MM.1S (cell line): ENCODE measurements around the gene GCN1.

Experiments used
- EZH2phosphoT487 ChIP-seq: fragments of 300-600 bp; sonication (generic); IDR thresholded peaks from 2 replicates; pipeline ENCODE4 v1.6.1; 2018; ENCODE audit warnings: antibody characterized with exemption, low read length
- TF ChIP-seq, protein P1 (sequence below): fragments of 300-600 bp; sonication (generic); IDR thresholded peaks from 2 replicates; pipeline ENCODE4 v1.5.1; 2016; ENCODE audit warnings: antibody characterized with exemption, low read length, mixed read lengths

DNA sequence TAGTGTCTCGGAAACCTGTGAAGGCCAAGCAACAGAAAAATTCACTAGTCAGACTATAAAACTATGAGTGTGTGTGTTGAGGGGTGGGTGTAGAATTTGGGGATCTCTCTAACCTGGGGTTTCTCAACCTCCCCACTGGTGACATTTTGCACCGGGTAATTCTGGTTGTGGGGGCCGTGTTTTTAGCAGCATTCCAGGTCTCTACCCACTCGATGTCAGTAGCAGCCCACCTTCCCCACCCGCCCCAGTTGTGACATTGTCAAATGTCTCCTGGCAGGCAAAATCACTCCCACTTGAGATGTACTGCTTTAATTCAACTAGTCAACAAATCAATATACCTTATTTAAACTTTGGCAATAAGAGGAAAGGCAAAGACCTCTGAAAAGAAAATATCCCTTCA lies 4.1 kb downstream of the GCN1 start:
- TF ChIP-seq, protein P1, sequence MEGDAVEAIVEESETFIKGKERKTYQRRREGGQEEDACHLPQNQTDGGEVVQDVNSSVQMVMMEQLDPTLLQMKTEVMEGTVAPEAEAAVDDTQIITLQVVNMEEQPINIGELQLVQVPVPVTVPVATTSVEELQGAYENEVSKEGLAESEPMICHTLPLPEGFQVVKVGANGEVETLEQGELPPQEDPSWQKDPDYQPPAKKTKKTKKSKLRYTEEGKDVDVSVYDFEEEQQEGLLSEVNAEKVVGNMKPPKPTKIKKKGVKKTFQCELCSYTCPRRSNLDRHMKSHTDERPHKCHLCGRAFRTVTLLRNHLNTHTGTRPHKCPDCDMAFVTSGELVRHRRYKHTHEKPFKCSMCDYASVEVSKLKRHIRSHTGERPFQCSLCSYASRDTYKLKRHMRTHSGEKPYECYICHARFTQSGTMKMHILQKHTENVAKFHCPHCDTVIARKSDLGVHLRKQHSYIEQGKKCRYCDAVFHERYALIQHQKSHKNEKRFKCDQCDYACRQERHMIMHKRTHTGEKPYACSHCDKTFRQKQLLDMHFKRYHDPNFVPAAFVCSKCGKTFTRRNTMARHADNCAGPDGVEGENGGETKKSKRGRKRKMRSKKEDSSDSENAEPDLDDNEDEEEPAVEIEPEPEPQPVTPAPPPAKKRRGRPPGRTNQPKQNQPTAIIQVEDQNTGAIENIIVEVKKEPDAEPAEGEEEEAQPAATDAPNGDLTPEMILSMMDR: no peak
- no peak for TF ChIP-seq EZH2phosphoT487
